OCI-LY7 (cell line): ENCODE results near the gene CD2AP.

Source experiments
- EZH2phosphoT487 ChIP-seq: fragments of 200-600 bp; sonication (generic); IDR thresholded peaks from 2 replicates; pipeline ENCODE4 v1.6.1; 2018; ENCODE audit warnings: low read depth, borderline replicate concordance, mild to moderate bottlenecking, mixed run types, antibody characterized with exemption, low read length, moderate library complexity, mixed read lengths
- TF ChIP-seq, protein P1 (sequence below): fragments of 200-600 bp; sonication (generic); conservative IDR thresholded peaks from 2 replicates; pipeline ENCODE4 v1.5.1; 2014; ENCODE audit warnings: mild to moderate bottlenecking, antibody characterized with exemption, low read length, moderate library complexity, mixed read lengths

DNA sequence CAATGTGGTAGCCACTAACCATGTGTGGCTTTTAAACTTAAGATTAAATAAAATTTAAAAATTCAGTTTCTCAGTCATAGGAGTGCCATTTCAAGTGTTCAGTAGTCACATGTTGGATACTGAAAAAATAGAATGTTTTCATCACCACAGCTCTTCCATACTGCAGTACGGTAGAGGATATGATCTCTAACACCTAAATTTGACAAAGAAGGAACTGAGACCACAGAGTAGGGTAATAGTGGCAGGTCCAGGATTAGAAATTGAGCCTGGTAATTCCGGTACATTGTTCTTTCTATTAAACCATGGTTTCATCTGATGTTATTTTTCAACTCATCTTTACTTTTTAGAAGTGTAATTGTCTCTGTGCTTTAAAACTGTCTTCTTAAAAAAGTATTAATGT, 104.0 kb downstream of the CD2AP start:
- TF ChIP-seq, protein P1, sequence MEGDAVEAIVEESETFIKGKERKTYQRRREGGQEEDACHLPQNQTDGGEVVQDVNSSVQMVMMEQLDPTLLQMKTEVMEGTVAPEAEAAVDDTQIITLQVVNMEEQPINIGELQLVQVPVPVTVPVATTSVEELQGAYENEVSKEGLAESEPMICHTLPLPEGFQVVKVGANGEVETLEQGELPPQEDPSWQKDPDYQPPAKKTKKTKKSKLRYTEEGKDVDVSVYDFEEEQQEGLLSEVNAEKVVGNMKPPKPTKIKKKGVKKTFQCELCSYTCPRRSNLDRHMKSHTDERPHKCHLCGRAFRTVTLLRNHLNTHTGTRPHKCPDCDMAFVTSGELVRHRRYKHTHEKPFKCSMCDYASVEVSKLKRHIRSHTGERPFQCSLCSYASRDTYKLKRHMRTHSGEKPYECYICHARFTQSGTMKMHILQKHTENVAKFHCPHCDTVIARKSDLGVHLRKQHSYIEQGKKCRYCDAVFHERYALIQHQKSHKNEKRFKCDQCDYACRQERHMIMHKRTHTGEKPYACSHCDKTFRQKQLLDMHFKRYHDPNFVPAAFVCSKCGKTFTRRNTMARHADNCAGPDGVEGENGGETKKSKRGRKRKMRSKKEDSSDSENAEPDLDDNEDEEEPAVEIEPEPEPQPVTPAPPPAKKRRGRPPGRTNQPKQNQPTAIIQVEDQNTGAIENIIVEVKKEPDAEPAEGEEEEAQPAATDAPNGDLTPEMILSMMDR, result no peak
- TF ChIP-seq EZH2phosphoT487, result no peak
